PC-9 (cell line): ENCODE measurements around the gene UBXN11. TPM values are rescaled to one million over a fixed set of nuclear protein-coding genes. Genes with fewer than 3 reads are reported as not detected.

Experiments used
- BruUV-seq: library from RNA; stranded (reverse); fragments of 400-500 nt; replicated peaks from 2 replicates; lab custom pipeline; 2021; lab: Mats Ljungman, UMichigan
- CTCF ChIA-PET: fragments of 300-600 bp; sonication (Branson Sonifier 250); formaldehyde crosslinking; loops from one replicate; lab custom pipeline; 2022; ENCODE audit warnings: antibody characterized with exemption; lab: Charles Lee
- POLR2A ChIA-PET: fragments of 300-600 bp; sonication (Branson Sonifier 250); formaldehyde crosslinking; loops from one replicate; lab custom pipeline; 2022; ENCODE audit warnings: antibody characterized with exemption; ENCODE audit not compliant: unreplicated experiment; lab: Charles Lee
- DNase-seq, 2 experiments: peaks; one replicate each; pipeline versions ENCODE4 v3.0.0 to v3.0.0-alpha.2; 2015 to 2022; ENCODE audit warnings: mixed read lengths in 1 of 2
- H2AFZ ChIP-seq: fragments of 200-600 bp; sonication (generic); 2 replicates; pipeline ENCODE4 v1.8.1; 2017; ENCODE audit warnings: antibody characterized with exemption
- H3F3A ChIP-seq: fragments of 200-600 bp; sonication (generic); 2 replicates; pipeline ENCODE4 v1.8.1; 2017; ENCODE audit warnings: antibody characterized with exemption, mild to moderate bottlenecking, low read depth; ENCODE audit not compliant: insufficient read depth
- H3K27ac ChIP-seq: fragments of 200-600 bp; sonication (generic); 2 replicates; pipeline ENCODE4 v1.6.1; 2016; ENCODE audit warnings: mixed run types
- H3K27me3 ChIP-seq: fragments of 200-600 bp; sonication (generic); 2 replicates; pipeline ENCODE4 v1.6.1; 2016; ENCODE audit warnings: low read depth, mixed run types; ENCODE audit not compliant: insufficient read depth
- H3K36me3 ChIP-seq: fragments of 200-600 bp; sonication (generic); 2 replicates; pipeline ENCODE4 v1.6.1; 2016; ENCODE audit warnings: low read depth, mixed run types
- H3K4me1 ChIP-seq: fragments of 200-600 bp; sonication (generic); replicated peaks from 2 replicates; pipeline ENCODE4 v1.6.1; 2016; ENCODE audit warnings: mixed run types; ENCODE audit not compliant: insufficient read depth
- H3K4me2 ChIP-seq: fragments of 200-600 bp; sonication (generic); 2 replicates; pipeline ENCODE4 v1.6.1; 2017; ENCODE audit warnings: mixed run types
- H3K4me3 ChIP-seq: fragments of 200-600 bp; sonication (generic); 2 replicates; pipeline ENCODE4 v1.6.1; 2016; ENCODE audit warnings: mixed run types
- H3K79me2 ChIP-seq: fragments of 200-600 bp; sonication (generic); 2 replicates; pipeline ENCODE4 v1.6.1; 2017; ENCODE audit warnings: low read depth, mixed run types
- H3K9me2 ChIP-seq: fragments of 200-600 bp; sonication (generic); 2 replicates; pipeline ENCODE4 v1.8.1; 2017; ENCODE audit warnings: mild to moderate bottlenecking; ENCODE audit not compliant: insufficient read depth
- H3K9me3 ChIP-seq: fragments of 200-600 bp; sonication (generic); 2 replicates; pipeline ENCODE4 v1.8.1; 2016; ENCODE audit warnings: low read depth; ENCODE audit not compliant: insufficient read depth
- H4K20me1 ChIP-seq: fragments of 200-600 bp; sonication (generic); 2 replicates; pipeline ENCODE4 v1.8.1; 2017; ENCODE audit not compliant: insufficient read depth
- CTCF ChIP-seq: fragments of 200-600 bp; sonication (generic); conservative IDR thresholded peaks from 2 replicates; pipeline ENCODE4 v1.6.1; 2017; ENCODE audit warnings: mixed run types, antibody characterized with exemption, mild to moderate bottlenecking, moderate library complexity
- EZH2 ChIP-seq: fragments of 200-600 bp; sonication (generic); IDR thresholded peaks from 2 replicates; pipeline ENCODE4 v1.8.0; 2017; ENCODE audit warnings: antibody characterized with exemption, low read depth
- intact Hi-C: fragments of 100-400 bp; cut with micrococcal nuclease; formaldehyde crosslinking; loops from one replicate; pipeline ENCODE4 v1.10.0; 2022; ENCODE audit not compliant: unreplicated experiment
- total RNA-seq: library from RNA; stranded (reverse); gene quantifications from 2 replicates; pipeline ENCODE4 v1.2.3, GENCODE V29; 2021

UBXN11 gene
- total RNA-seq, 1 experiment from 2014 or later, result 57.2 TPM

DNA sequence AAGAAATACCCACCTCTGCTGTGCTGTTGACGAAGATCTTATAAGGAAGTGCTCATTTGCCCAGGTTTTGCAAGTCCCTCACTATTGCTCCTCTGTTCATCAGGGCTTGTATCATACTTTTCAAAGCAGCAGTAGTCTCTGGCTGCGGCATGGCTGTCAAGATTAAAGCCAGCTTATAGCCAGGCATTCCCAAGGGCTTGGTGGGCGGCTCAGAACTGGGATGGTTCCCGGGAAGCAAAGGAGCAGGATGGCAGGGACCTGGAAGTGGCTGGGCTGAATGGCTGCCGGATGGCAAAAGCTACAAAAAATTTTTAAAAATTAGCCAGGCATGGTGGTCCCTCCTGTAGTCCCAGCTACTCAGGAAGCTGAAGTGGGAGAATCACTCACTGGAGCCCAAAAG is 43.2 kb downstream of the UBXN11 start:
- Histone ChIP-seq H4K20me1 (no peaks in the 10 kb centered on the region), H3F3A (peaks cover 6% of the 10 kb centered on the region; the same call in 1 of the 2 replicates), H3K9me3 (peaks cover 3% of the 10 kb centered on the region; the same call in 1 of the 2 replicates), H3K79me2 (no peaks in the 10 kb centered on the region), H3K27ac (no peak overlapping the region), H3K4me2 (no peak overlapping the region), H2AFZ (no peak overlapping the region), H3K4me3 (no peak overlapping the region), H3K36me3 (peaks cover 16% of the 10 kb centered on the region), H3K27me3 (no peaks in the 10 kb centered on the region), H3K9me2 (no peaks in the 10 kb centered on the region), H3K4me1 (no peaks in the 10 kb centered on the region)
- ChIA-PET CTCF (no interaction called here), POLR2A (no interaction called here)
- no TSS peak for BruUV-seq
- no peak for TF ChIP-seq CTCF
- no peak for TF ChIP-seq EZH2
- intact Hi-C loops, result no loop called here
- no peak for DNase-seq

DNA sequence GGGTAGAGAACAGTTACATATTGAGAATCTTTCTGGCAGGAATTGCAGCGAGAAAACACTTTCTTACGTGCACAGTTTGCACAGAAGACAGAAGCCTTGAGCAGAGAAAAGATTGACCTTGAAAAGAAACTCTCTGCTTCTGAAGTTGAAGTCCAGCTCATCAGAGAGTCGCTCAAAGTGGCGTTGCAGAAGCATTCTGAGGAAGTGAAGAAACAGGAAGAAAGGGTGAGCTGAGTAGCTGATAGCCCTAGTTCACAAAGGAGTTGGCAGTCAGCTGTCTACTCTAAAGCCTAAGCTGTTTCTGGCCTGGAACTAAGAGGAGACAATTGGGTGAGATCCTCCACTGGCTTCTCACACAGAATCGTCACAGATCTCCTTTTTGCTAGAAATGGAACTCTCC is 46.9 kb downstream of the UBXN11 start:
- no TSS peak for BruUV-seq
- 0 out of 2 replicates have a peak, but pooled peaks cover 4% of the 10 kb centered on the region for H4K20me1 ChIP-seq
- no peaks in the 10 kb centered on the region for H3K4me1 ChIP-seq
- H3K4me2 ChIP-seq, result no peak overlapping the region
- no peak overlapping the region for H2AFZ ChIP-seq
- no peaks in the 10 kb centered on the region for H3K79me2 ChIP-seq
- no peak for DNase-seq
- no peaks in the 10 kb centered on the region for H3K9me3 ChIP-seq
- TF ChIP-seq CTCF (no peak), EZH2 (no peak)
- no peaks in the 10 kb centered on the region for H3K27me3 ChIP-seq
- ChIA-PET CTCF (no interaction called here), POLR2A (interaction anchor here (0.7 kb wide), 1 partner anchor 101 kb away, joined by 6 read pairs; no protein-coding TSS in a partner anchor)
- no peak overlapping the region for H3K4me3 ChIP-seq
- no peaks in the 10 kb centered on the region for H3K9me2 ChIP-seq
- H3K36me3 ChIP-seq, result peaks cover 7% of the 10 kb centered on the region; the same call in 1 of the 2 replicates
- intact Hi-C loops, result no loop called here
- H3K27ac ChIP-seq, result no peak overlapping the region
- peaks cover 3% of the 10 kb centered on the region; the same call in 1 of the 2 replicates for H3F3A ChIP-seq

GRCh38 chr1:26259005-26259404 is 47.4 kb downstream of the UBXN11 start:
- Histone ChIP-seq H3K4me2 (no peak overlapping the region), H3K27ac (no peak overlapping the region), H3K9me2 (no peaks in the 10 kb centered on the region), H3F3A (peaks cover 3% of the 10 kb centered on the region; the same call in 1 of the 2 replicates), H3K79me2 (no peaks in the 10 kb centered on the region), H3K4me1 (no peaks in the 10 kb centered on the region), H2AFZ (no peak overlapping the region), H3K27me3 (no peaks in the 10 kb centered on the region), H3K9me3 (no peaks in the 10 kb centered on the region), H3K36me3 (peaks cover 7% of the 10 kb centered on the region; the same call in 1 of the 2 replicates), H3K4me3 (no peak overlapping the region), H4K20me1 (0 out of 2 replicates have a peak, but pooled peaks cover 4% of the 10 kb centered on the region)
- DNase-seq, result no peak
- POLR2A ChIA-PET, result interaction anchor here (0.6 kb wide), 1 partner anchor 627 kb away, joined by 4 read pairs; no protein-coding TSS in a partner anchor
- CTCF ChIA-PET, result interaction anchor here (0.7 kb wide), 1 partner anchor 8 kb away, joined by 3 read pairs; no protein-coding TSS in a partner anchor
- BruUV-seq, result no TSS peak
- TF ChIP-seq EZH2, result no peak
- no peak for TF ChIP-seq CTCF
- intact Hi-C loops, result no loop called here
